CD4-positive, alpha-beta T cell (primary cell): Measurements from ENCODE around the gene GPNMB. TPM values are rescaled to one million over a fixed set of nuclear protein-coding genes. Genes with fewer than 3 reads are reported as not detected.

Source experiments
- ATAC-seq: fragments of 200-7000 bp; cut with Tn5 transposase; one replicate; pipeline ENCODE4 v1.10.0; 2022; ENCODE audit warnings: mild to moderate bottlenecking; ENCODE audit not compliant: poor library complexity
- CTCF ChIA-PET: fragments of 350-600 bp; sonication (Branson Sonifier 250); formaldehyde crosslinking; loops from one replicate; lab custom pipeline; 2021; ENCODE audit warnings: antibody characterized with exemption, inconsistent platforms; lab: Charles Lee
- POLR2A ChIA-PET: fragments of 350-600 bp; sonication (Branson Sonifier 250); formaldehyde crosslinking; loops from one replicate; lab custom pipeline; 2021; ENCODE audit warnings: antibody characterized with exemption, inconsistent platforms; lab: Charles Lee
- DNase-seq, 14 experiments: peaks; one replicate each; pipeline ENCODE4 v3.0.0-alpha.2; 2013 to 2020; ENCODE audit warnings: mixed read lengths in 2 of 14
- H3K27ac ChIP-seq, 2 donors: one replicate each; pipeline versions ENCODE4 v1.5.1 to v1.7.0; 2013; ENCODE audit warnings: low read length in 2 of 2, low read depth in 1 of 2, mild to moderate bottlenecking in 1 of 2
- H3K27me3 ChIP-seq, 2 experiments: 1 replicate in 1 of 2; 2 replicates in 1 of 2; pipeline versions ENCODE4 v1.6.1 to v1.7.0; 2013; ENCODE audit warnings: low read length in 2 of 2, control low read depth in 1 of 2, mild to moderate bottlenecking in 1 of 2, moderate library complexity in 1 of 2; ENCODE audit not compliant: insufficient read depth in 2 of 2, control insufficient read depth in 1 of 2
- H3K36me3 ChIP-seq: one replicate; pipeline ENCODE4 v1.6.1; 2013; ENCODE audit warnings: low read length, control low read depth; ENCODE audit not compliant: insufficient read depth
- H3K4me1 ChIP-seq: one replicate; pipeline ENCODE4 v1.6.1; 2013; ENCODE audit warnings: low read length, control low read depth; ENCODE audit not compliant: insufficient read depth
- H3K4me3 ChIP-seq: one replicate; pipeline ENCODE4 v1.5.1; 2013; ENCODE audit warnings: mild to moderate bottlenecking, low read length, moderate library complexity
- H3K9me3 ChIP-seq, 2 experiments: 1 replicate in 1 of 2; 2 replicates in 1 of 2; pipeline versions ENCODE4 v1.6.1 to v1.7.0; 2013; ENCODE audit warnings: low read length in 2 of 2, mild to moderate bottlenecking in 2 of 2, control low read depth in 1 of 2, moderate library complexity in 1 of 2; ENCODE audit not compliant: control insufficient read depth in 1 of 2, insufficient read depth in 1 of 2
- H3K27ac Mint-ChIP-seq: one replicate; pipeline ENCODE4 v1.8.0; 2020; ENCODE audit warnings: mixed read lengths
- H3K27me3 Mint-ChIP-seq: one replicate; pipeline ENCODE4 v1.8.0; 2021; ENCODE audit warnings: mixed read lengths
- H3K36me3 Mint-ChIP-seq: one replicate; pipeline ENCODE4 v1.8.0; 2021; ENCODE audit warnings: low read depth, mixed read lengths
- H3K4me1 Mint-ChIP-seq: one replicate; pipeline ENCODE4 v1.8.0; 2021; ENCODE audit warnings: low read depth, mixed read lengths
- H3K4me3 Mint-ChIP-seq: one replicate; pipeline ENCODE4 v1.8.0; 2020; ENCODE audit warnings: mild to moderate bottlenecking, mixed read lengths
- H3K9me3 Mint-ChIP-seq: one replicate; pipeline ENCODE4 v1.8.0; 2020; ENCODE audit warnings: mixed read lengths
- intact Hi-C, 2 experiments: fragments of 100-400 bp; cut with DNase I in 1 of 2; cut with micrococcal nuclease in 1 of 2; formaldehyde crosslinking; loops; one replicate each; pipeline versions ENCODE4 v1.15.1 to v1.9.0; 2023 to 2025; cut with DNase I, micrococcal nuclease
- total RNA-seq, 174 experiments: library from RNA in 2 of 174; stranded (reverse) in 2 of 174; gene quantifications; one replicate each; pipeline ENCODE4 v1.2.3 and lab custom pipeline; 2021 to 2026
- TF ChIP-seq, protein P1 (sequence below): fragments of 200-600 bp; IDR thresholded peaks from one replicate; pipeline ENCODE4 v1.8.0; 2022; ENCODE audit warnings: antibody characterized with exemption, mild to moderate bottlenecking

Gene GPNMB
- total RNA-seq, 2 experiments from 2014 or later: not detected

DNA sequence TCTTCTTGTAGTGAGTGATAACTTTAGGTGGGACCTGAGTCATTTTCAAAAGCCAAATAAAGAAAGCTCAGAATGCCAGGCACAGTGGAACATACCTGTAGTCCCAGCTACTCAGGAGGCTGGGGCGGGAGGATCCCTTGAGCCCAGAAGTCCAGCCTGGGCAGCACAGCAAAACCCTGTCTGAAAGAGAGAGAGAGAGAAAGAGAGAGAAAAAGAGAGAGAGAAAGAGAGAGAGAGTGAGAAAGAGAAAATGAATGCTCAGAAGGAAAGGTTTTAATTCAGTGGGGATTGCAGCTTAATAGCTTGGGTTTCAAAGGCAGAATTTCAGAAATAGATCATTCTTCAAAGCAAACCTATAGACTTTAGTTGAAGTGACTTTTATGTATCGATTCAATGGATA, 25.7 kb downstream of the GPNMB start:
- Mint-ChIP-seq H3K27ac (no peak overlapping the region), H3K27me3 (peaks cover 4% of the 10 kb centered on the region), H3K9me3 (no peaks in the 10 kb centered on the region), H3K4me3 (no peak overlapping the region), H3K4me1 (peaks cover 9% of the 10 kb centered on the region), H3K36me3 (no peaks in the 10 kb centered on the region)
- Histone ChIP-seq H3K27me3 (no peaks in the 10 kb centered on the region), H3K36me3 (no peaks in the 10 kb centered on the region), H3K4me3 (no peak overlapping the region), H3K4me1 (peaks cover 8% of the 10 kb centered on the region), H3K27ac (no peak overlapping the region), H3K9me3 (no peaks in the 10 kb centered on the region)
- intact Hi-C loops: loop anchor here (2.0 to 10.0 kb wide), 6 partner anchors 83 to 1393 kb away; partner anchors contain the start of genes NUP42 (in 1 of the 2) and TRA2A (in 1 of the 2)
- POLR2A ChIA-PET: interaction anchor here (0.6 to 2.3 kb wide), 2 partner anchors 12 to 26 kb away, joined by 3 to 13 read pairs; partner anchors contain the start of gene MALSU1
- CTCF ChIA-PET: interaction anchor here (0.5 to 4.2 kb wide), 12 partner anchors 9 to 1306 kb away, joined by 3 to 30 read pairs (median 4); partner anchors contain the start of genes IGF2BP3 and KLHL7
- no peak for ATAC-seq
- TF ChIP-seq, protein P1, sequence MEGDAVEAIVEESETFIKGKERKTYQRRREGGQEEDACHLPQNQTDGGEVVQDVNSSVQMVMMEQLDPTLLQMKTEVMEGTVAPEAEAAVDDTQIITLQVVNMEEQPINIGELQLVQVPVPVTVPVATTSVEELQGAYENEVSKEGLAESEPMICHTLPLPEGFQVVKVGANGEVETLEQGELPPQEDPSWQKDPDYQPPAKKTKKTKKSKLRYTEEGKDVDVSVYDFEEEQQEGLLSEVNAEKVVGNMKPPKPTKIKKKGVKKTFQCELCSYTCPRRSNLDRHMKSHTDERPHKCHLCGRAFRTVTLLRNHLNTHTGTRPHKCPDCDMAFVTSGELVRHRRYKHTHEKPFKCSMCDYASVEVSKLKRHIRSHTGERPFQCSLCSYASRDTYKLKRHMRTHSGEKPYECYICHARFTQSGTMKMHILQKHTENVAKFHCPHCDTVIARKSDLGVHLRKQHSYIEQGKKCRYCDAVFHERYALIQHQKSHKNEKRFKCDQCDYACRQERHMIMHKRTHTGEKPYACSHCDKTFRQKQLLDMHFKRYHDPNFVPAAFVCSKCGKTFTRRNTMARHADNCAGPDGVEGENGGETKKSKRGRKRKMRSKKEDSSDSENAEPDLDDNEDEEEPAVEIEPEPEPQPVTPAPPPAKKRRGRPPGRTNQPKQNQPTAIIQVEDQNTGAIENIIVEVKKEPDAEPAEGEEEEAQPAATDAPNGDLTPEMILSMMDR: no peak
- DNase-seq: no peak

DNA sequence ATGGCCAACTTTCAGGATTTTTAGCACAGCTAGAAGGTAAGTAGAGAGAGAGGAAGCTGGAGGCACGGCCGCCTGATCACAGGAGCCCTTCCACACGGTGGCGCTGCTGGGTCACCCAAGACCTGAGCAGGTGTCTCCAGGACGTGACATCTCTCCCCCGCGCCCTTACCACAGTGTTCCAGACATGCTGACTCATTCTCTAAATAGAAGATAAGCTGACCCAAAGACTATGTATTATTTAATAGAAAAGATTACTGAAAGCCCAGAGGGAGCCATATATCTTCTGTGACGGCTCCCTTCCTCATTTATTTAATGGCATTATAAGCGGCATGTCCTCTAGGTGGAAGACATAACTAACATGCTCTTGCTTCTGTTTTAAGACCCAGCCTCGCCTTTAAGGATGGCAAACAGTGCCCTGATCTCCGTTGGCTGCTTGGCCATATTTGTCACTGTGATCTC, 26.6 kb downstream of the GPNMB start:
- Mint-ChIP-seq H3K27me3 (peaks cover 4% of the 10 kb centered on the region), H3K4me1 (peaks cover 9% of the 10 kb centered on the region), H3K9me3 (no peaks in the 10 kb centered on the region), H3K27ac (no peak overlapping the region), H3K4me3 (peak overlapping the region; percentile 26), H3K36me3 (no peaks in the 10 kb centered on the region)
- Histone ChIP-seq H3K27me3 (no peaks in the 10 kb centered on the region), H3K27ac (no peak overlapping the region), H3K36me3 (no peaks in the 10 kb centered on the region), H3K4me3 (peak overlapping the region; percentile 15), H3K9me3 (no peaks in the 10 kb centered on the region), H3K4me1 (peaks cover 8% of the 10 kb centered on the region)
- CTCF ChIA-PET: interaction anchor here (0.6 to 4.2 kb wide), 33 partner anchors 9 to 1314 kb away, joined by 3 to 30 read pairs (median 4); partner anchors contain the start of genes IGF2BP3, KLHL7 and MALSU1
- POLR2A ChIA-PET: interaction anchor here (0.6 to 2.3 kb wide), 5 partner anchors 13 to 266 kb away, joined by 3 to 13 read pairs (median 4); partner anchors contain the start of gene MALSU1
- intact Hi-C loops: loop anchor here (1.0 to 10.0 kb wide), 7 partner anchors 82 to 1392 kb away; partner anchors contain the start of genes NUP42 (in 1 of the 2) and TRA2A (in 1 of the 2)
- DNase-seq (peak; percentile 79 to 96 (median 87)), ATAC-seq (peak; percentile 97)
- TF ChIP-seq, protein P1: peak; percentile 90

DNA sequence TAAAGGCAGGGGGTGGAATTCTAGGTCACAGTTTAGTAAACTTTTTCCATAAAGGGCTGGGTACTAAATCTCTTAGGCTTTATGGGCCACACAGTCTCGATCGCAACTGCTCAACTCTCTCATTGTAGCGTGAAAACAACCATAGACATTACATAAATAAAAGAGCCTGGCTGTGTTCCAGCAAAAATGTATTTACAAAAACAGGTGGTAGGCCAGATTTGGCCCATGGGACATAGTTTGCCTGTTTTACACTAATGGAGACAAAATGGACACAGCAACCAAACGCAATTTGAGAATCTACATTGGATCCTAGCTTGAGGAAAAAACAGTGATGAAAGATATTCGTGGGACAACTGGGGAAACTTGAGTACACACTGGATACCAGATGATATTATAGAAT, 29.3 kb downstream of the GPNMB start:
- Histone ChIP-seq H3K27me3 (no peaks in the 10 kb centered on the region), H3K27ac (no peak overlapping the region), H3K4me1 (peaks cover 8% of the 10 kb centered on the region), H3K4me3 (no peak overlapping the region), H3K9me3 (no peaks in the 10 kb centered on the region), H3K36me3 (no peaks in the 10 kb centered on the region)
- CTCF ChIA-PET: interaction anchor here (1.5 kb wide), 1 partner anchor 187 kb away, joined by 3 read pairs; no protein-coding TSS in a partner anchor
- no peak overlapping the region for H3K27ac Mint-ChIP-seq
- no peaks in the 10 kb centered on the region for H3K9me3 Mint-ChIP-seq
- no peak for DNase-seq
- peaks cover 4% of the 10 kb centered on the region for H3K27me3 Mint-ChIP-seq
- peaks cover 9% of the 10 kb centered on the region for H3K4me1 Mint-ChIP-seq
- H3K36me3 Mint-ChIP-seq: no peaks in the 10 kb centered on the region
- no peak overlapping the region for H3K4me3 Mint-ChIP-seq
- POLR2A ChIA-PET: no interaction called here
- ATAC-seq: no peak
- intact Hi-C loops: loop anchor here (5.0 to 10.0 kb wide), 4 partner anchors 79 to 1389 kb away; partner anchors contain the start of gene NUP42 (in 1 of the 2)
- TF ChIP-seq, protein P1: no peak
